H9 (cell line): ENCODE data around the gene CHCT1. TPM values are rescaled to one million over a fixed set of nuclear protein-coding genes. Genes with fewer than 3 reads are reported as not detected.

Experiments
- DNase-seq: peaks from one replicate; pipeline ENCODE4 v3.0.0-alpha.2; 2017
- H2AFZ ChIP-seq: one replicate; pipeline ENCODE4 v1.6.1; 2013; ENCODE audit warnings: mild to moderate bottlenecking, low read length, control low read depth, moderate library complexity
- H2AK5ac ChIP-seq: 2 replicates; pipeline ENCODE4 v1.6.1; 2013; ENCODE audit warnings: low read length, control low read depth, mixed read lengths; ENCODE audit not compliant: insufficient read length
- H2BK120ac ChIP-seq: one replicate; pipeline ENCODE4 v1.6.1; 2013; ENCODE audit warnings: low read depth, mild to moderate bottlenecking, low read length, control low read depth, inconsistent platforms; ENCODE audit not compliant: poor library complexity, severe bottlenecking
- H2BK12ac ChIP-seq: 2 replicates; pipeline ENCODE4 v1.6.1; 2013; ENCODE audit warnings: low read length, control low read depth, mixed read lengths, low read depth; ENCODE audit not compliant: insufficient read length
- H2BK15ac ChIP-seq: 2 replicates; pipeline ENCODE4 v1.6.1; 2013; ENCODE audit warnings: low read depth, low read length, control low read depth
- H2BK20ac ChIP-seq: one replicate; pipeline ENCODE4 v1.6.1; 2013; ENCODE audit warnings: low read depth, mild to moderate bottlenecking, low read length, control low read depth, inconsistent platforms; ENCODE audit not compliant: poor library complexity, severe bottlenecking
- H2BK5ac ChIP-seq: 2 replicates; pipeline ENCODE4 v1.6.1; 2013; ENCODE audit warnings: low read length, control low read depth, mixed read lengths; ENCODE audit not compliant: insufficient read length
- H3K14ac ChIP-seq: 2 replicates; pipeline ENCODE4 v1.6.1; 2013; ENCODE audit warnings: low read length, control low read depth; ENCODE audit not compliant: insufficient read depth
- H3K18ac ChIP-seq: 2 replicates; pipeline ENCODE4 v1.6.1; 2013; ENCODE audit warnings: low read depth, mild to moderate bottlenecking, mixed read lengths, low read length, control low read depth; ENCODE audit not compliant: insufficient read length
- H3K23ac ChIP-seq: 2 replicates; pipeline ENCODE4 v1.6.1; 2013; ENCODE audit warnings: low read length, control low read depth, mixed read lengths, low read depth; ENCODE audit not compliant: insufficient read length
- H3K23me2 ChIP-seq: 2 replicates; pipeline ENCODE4 v1.6.1; 2013; ENCODE audit warnings: low read depth, mild to moderate bottlenecking, mixed read lengths, low read length, control low read depth; ENCODE audit not compliant: insufficient read length, poor library complexity, severe bottlenecking
- H3K27ac ChIP-seq: 2 replicates; pipeline ENCODE4 v1.5.1; 2013; ENCODE audit warnings: low read length, control low read depth, mixed read lengths, low read depth; ENCODE audit not compliant: insufficient read length
- H3K27me3 ChIP-seq: 2 replicates; pipeline ENCODE4 v1.6.1; 2013; ENCODE audit warnings: low read length, control low read depth, inconsistent platforms; ENCODE audit not compliant: insufficient read depth
- H3K4ac ChIP-seq: 2 replicates; pipeline ENCODE4 v1.6.1; 2013; ENCODE audit warnings: low read depth, mild to moderate bottlenecking, control low read depth, inconsistent platforms, low read length, moderate library complexity
- H3K4me1 ChIP-seq: 2 replicates; pipeline ENCODE4 v1.6.1; 2013; ENCODE audit warnings: low read length, control low read depth, inconsistent platforms; ENCODE audit not compliant: insufficient read depth
- H3K4me2 ChIP-seq: 2 replicates; pipeline ENCODE4 v1.6.1; 2013; ENCODE audit warnings: low read length, control low read depth, mixed read lengths; ENCODE audit not compliant: insufficient read length, insufficient read depth
- H3K56ac ChIP-seq: 2 replicates; pipeline ENCODE4 v1.6.1; 2013; ENCODE audit warnings: low read depth, mild to moderate bottlenecking, mixed read lengths, low read length, control low read depth; ENCODE audit not compliant: insufficient read length
- H3K79me1 ChIP-seq: 2 replicates; pipeline ENCODE4 v1.6.1; 2013; ENCODE audit warnings: low read depth, mild to moderate bottlenecking, moderate library complexity, low read length, control low read depth, inconsistent platforms; ENCODE audit not compliant: insufficient read depth, poor library complexity, severe bottlenecking
- H3K79me2 ChIP-seq: 2 replicates; pipeline ENCODE4 v1.6.1; 2013; ENCODE audit warnings: low read length, control low read depth, inconsistent platforms; ENCODE audit not compliant: insufficient read depth
- H3K9ac ChIP-seq: 2 replicates; pipeline ENCODE4 v1.6.1; 2013; ENCODE audit warnings: low read length, control low read depth, mixed read lengths; ENCODE audit not compliant: insufficient read length; ENCODE audit errors: extremely low read depth
- H3K9me3 ChIP-seq: one replicate; pipeline ENCODE4 v1.6.1; 2013; ENCODE audit warnings: low read depth, low read length, inconsistent platforms; ENCODE audit not compliant: control insufficient read depth
- H3T11ph ChIP-seq: one replicate; pipeline ENCODE4 v1.6.1; 2013; ENCODE audit warnings: mild to moderate bottlenecking, low read length, control low read depth, inconsistent platforms
- H4K20me1 ChIP-seq: one replicate; pipeline ENCODE4 v1.6.1; 2013; ENCODE audit not compliant: control insufficient read depth, insufficient read length, insufficient read depth
- H4K5ac ChIP-seq: 2 replicates; pipeline ENCODE4 v1.6.1; 2013; ENCODE audit warnings: low read depth, mild to moderate bottlenecking, mixed read lengths, low read length, control low read depth; ENCODE audit not compliant: insufficient read length
- H4K8ac ChIP-seq: replicated peaks from 2 replicates; pipeline ENCODE4 v1.6.1; 2013; ENCODE audit warnings: low read length, control low read depth, mixed read lengths, low read depth; ENCODE audit not compliant: insufficient read length
- H4K91ac ChIP-seq: 2 replicates; pipeline ENCODE4 v1.6.1; 2013; ENCODE audit warnings: low read depth, mild to moderate bottlenecking, moderate library complexity, mixed read lengths, low read length, control low read depth; ENCODE audit not compliant: insufficient read length
- H3K27ac Mint-ChIP-seq, 3 experiments: 2 replicates in 2 of 3; 3 replicates in 1 of 3; pipeline ENCODE4 v1.8.0; 2020 to 2021; ENCODE audit warnings: mixed read lengths in 3 of 3, mild to moderate bottlenecking in 1 of 3, moderate library complexity in 1 of 3
- H3K27me3 Mint-ChIP-seq: 2 replicates; pipeline ENCODE4 v1.8.0; 2021; ENCODE audit warnings: low read depth, mild to moderate bottlenecking, moderate library complexity, mixed read lengths
- H3K36me3 Mint-ChIP-seq, 3 experiments: 2 replicates in 2 of 3; 3 replicates in 1 of 3; pipeline ENCODE4 v1.8.0; 2020 to 2021; ENCODE audit warnings: low read depth in 3 of 3, mixed read lengths in 3 of 3; ENCODE audit not compliant: insufficient read depth in 1 of 3
- H3K4me1 Mint-ChIP-seq, 2 experiments: 2 replicates each; pipeline ENCODE4 v1.8.0; 2020; ENCODE audit warnings: mixed read lengths in 2 of 2
- H3K4me3 Mint-ChIP-seq, 2 experiments: 2 replicates in 1 of 2; 3 replicates in 1 of 2; pipeline ENCODE4 v1.8.0; 2020 to 2021; ENCODE audit warnings: mild to moderate bottlenecking in 2 of 2, mixed read lengths in 2 of 2, moderate library complexity in 1 of 2
- H3K9me3 Mint-ChIP-seq, 2 experiments: 2 replicates in 1 of 2; 3 replicates in 1 of 2; pipeline ENCODE4 v1.8.0; 2020; ENCODE audit warnings: mild to moderate bottlenecking in 2 of 2, mixed read lengths in 2 of 2, moderate library complexity in 1 of 2
- WGBS: extraction: QIAGEN DNeasy Blood & Tissue Kit; methylation state at CpG from one replicate; pipeline ENCODE4 v1.1.7; 2013; ENCODE audit warnings: missing lambda C conversion rate, low lambda C conversion rate, mixed read lengths; ENCODE audit not compliant: insufficient read length; ENCODE audit errors: extremely low coverage; 5-methylcytosine and 5-hydroxymethylcytosine counted together
- total RNA-seq: library from RNA; stranded (reverse); gene quantifications from 2 replicates; pipeline ENCODE4 v1.2.1, GENCODE V29; 2021
- TF ChIP-seq, protein P1 (sequence below): fragments of 200-600 bp; sonication (generic); conservative IDR thresholded peaks from 3 replicates; pipeline ENCODE4 v1.8.0; 2021; ENCODE audit warnings: antibody characterized with exemption, mild to moderate bottlenecking

Gene CHCT1
- total RNA-seq, 1 experiment from 2014 or later = not detected

- H3K23ac ChIP-seq = no peak overlapping the region
Measured at GRCh38 chr17:60457148-60457547, 34.9 kb downstream of the CHCT1 start.

More at GRCh38 chr17:60457148-60457547, 34.9 kb downstream of the CHCT1 start:
- Histone ChIP-seq H3K9ac (no peak overlapping the region), H3K4me1 (no peaks in the 10 kb centered on the region), H3K27ac (no peak overlapping the region), H2BK15ac (no peak overlapping the region), H3K14ac (no peak overlapping the region), H2BK20ac (no peak overlapping the region), H3K9me3 (no peaks in the 10 kb centered on the region), H4K5ac (no peak overlapping the region), H2AFZ (no peak overlapping the region), H3K4ac (no peak overlapping the region), H3K23me2 (no peaks in the 10 kb centered on the region), H3K27me3 (no peaks in the 10 kb centered on the region), H2BK120ac (no peak overlapping the region), H2BK12ac (no peak overlapping the region), H3K56ac (no peak overlapping the region), H3K79me2 (no peaks in the 10 kb centered on the region), H3T11ph (no peak overlapping the region), H4K8ac (no peak overlapping the region), H2BK5ac (no peak overlapping the region), H3K79me1 (no peaks in the 10 kb centered on the region), H2AK5ac (no peak overlapping the region), H4K20me1 (no peaks in the 10 kb centered on the region), H3K18ac (no peak overlapping the region), H3K4me2 (no peak overlapping the region), H4K91ac (no peak overlapping the region)
- no peaks in the 10 kb centered on the region for H3K4me1 Mint-ChIP-seq
- no peaks in the 10 kb centered on the region for H3K27me3 Mint-ChIP-seq
- no peak overlapping the region for H3K4me3 Mint-ChIP-seq
- DNase-seq = no peak
- WGBS = no CpG with 5 or more reads among the region's 2 CpGs
- H3K27ac Mint-ChIP-seq = peak overlapping the region in 1 of 3 experiments; percentile 5; a peak in 1 of 7 replicates
- TF ChIP-seq, protein P1, sequence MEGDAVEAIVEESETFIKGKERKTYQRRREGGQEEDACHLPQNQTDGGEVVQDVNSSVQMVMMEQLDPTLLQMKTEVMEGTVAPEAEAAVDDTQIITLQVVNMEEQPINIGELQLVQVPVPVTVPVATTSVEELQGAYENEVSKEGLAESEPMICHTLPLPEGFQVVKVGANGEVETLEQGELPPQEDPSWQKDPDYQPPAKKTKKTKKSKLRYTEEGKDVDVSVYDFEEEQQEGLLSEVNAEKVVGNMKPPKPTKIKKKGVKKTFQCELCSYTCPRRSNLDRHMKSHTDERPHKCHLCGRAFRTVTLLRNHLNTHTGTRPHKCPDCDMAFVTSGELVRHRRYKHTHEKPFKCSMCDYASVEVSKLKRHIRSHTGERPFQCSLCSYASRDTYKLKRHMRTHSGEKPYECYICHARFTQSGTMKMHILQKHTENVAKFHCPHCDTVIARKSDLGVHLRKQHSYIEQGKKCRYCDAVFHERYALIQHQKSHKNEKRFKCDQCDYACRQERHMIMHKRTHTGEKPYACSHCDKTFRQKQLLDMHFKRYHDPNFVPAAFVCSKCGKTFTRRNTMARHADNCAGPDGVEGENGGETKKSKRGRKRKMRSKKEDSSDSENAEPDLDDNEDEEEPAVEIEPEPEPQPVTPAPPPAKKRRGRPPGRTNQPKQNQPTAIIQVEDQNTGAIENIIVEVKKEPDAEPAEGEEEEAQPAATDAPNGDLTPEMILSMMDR = no peak
- peaks cover 17 to 67% (median 36%) of the 10 kb centered on the region in 3 experiments; a peak in 6 of 7 replicates for H3K36me3 Mint-ChIP-seq
- no peaks in the 10 kb centered on the region for H3K9me3 Mint-ChIP-seq
